Fibroblast of skin of right quadriceps (primary cell): Measurements from ENCODE around the gene VPS13D.
A peak's percentile ranks its signal among the peaks of the same experiment; 100 is the strongest.
"Not testable (repeated sequence)": the region's sequence is repeated elsewhere in the genome, so short reads cannot be mapped to it uniquely, and the experiment has no call there.

ENCODE experiments used
- DNase-seq: peaks from one replicate; pipeline ENCODE4 v3.0.0-alpha.2; 2013

The VPS13D gene

GRCh38 chr1:12197483-12197880 is 32.3 kb upstream of the VPS13D start:
- DNase-seq = no peak

GRCh38 chr1:12200208-12200607 is 29.6 kb upstream of the VPS13D start:
- DNase-seq = no peak

DNA sequence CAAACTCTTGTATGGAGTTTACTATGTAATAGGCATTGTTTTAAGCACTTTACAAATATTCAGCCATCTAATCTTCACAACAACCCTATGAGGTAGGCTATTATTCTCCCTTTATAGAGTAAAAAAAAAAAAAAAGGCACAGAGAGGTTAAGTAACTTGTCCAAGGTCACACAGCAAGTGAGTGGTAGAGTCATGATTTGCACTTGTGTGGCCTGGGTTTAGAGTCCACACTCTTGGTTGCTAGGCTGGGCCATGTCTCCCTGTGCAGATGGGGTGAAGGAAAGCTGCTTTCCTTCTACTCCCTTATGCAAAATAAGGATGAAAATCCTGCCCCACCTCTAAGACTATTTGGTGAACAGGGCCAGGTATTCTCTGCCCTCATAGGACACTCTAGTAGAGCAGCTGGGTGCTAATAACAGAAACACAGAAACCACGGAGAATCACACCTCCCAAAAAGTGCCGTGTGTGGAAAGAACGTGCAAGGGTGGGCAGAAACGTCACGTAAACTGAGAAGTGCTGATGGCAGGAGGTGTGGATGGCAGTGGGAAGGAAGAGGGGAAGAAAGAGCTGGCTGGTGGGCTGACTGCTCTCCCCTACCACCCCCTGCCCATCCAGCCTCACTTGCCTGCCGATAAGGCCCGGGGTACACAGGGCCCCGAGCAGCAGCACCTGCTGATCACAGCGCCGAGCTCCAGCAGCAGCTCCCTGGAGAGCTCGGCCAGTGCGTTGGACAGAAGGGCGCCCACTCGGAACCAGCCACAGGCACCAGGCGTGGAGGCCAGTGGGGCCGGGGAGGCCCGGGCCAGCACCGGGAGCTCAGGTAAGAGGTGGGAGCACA is 28.3 kb upstream of the VPS13D start:
- DNase-seq = no peak

DNA sequence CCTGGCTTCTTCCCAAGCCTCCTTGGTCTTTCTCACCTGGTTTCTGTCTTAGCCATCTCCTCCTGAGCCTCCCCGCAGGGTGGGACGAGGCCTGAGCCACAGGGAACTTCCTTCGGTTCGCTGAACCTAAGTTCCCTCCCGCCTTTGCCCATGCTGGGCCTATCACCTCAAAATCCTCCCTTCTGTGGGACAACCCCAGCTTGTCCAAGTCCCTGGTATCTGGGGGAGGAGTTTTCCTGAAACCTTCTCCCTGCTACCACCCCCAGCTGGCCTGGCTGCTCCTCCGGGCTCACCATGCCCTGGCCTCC is 27.7 kb upstream of the VPS13D start:
- no peak for DNase-seq

DNA sequence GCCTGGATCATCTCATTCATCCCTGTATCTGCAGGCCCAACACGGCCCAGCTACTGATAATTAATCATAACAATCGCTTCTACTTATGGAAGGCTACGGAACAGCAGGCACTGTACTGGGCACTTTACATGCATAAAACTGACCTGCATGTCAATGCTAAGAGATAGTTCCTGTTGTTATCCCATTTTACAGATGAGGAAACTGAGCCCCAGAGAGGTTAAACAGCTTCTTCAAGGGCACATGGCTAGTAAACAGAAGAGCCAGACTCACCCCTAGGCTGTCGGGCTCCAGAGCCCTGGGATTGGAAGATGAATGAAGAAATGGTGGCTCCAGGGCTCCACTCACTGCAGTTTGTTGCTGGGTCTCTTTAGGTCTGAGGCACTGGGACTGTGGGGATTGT is 27.3 kb upstream of the VPS13D start:
- no peak for DNase-seq

- no peak for DNase-seq
Measured at GRCh38 chr1:12203216-12204007, 26.4 kb upstream of the VPS13D start.

DNA sequence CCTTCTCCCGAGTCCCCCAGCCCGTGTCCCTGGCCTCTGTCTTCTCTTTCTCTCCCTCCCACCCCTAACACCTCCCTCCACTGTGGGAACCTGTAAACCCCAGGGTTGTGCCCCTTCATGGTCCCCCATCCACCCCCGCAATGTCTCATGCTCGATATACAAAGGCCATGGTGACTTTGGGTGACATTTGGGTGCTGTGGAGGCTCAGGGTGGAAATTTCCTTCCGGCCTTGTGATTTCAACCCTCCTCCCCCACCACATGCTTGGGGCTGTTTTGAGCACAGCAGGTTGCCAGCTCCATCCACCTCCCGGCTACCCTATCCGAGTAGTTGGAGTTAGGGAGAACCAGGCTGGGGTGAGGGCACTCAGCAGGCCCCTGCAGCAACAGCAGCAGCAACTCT is 25.7 kb upstream of the VPS13D start:
- no peak for DNase-seq

- no peak for DNase-seq
Measured at GRCh38 chr1:12204754-12205658, 24.8 kb upstream of the VPS13D start.

DNA sequence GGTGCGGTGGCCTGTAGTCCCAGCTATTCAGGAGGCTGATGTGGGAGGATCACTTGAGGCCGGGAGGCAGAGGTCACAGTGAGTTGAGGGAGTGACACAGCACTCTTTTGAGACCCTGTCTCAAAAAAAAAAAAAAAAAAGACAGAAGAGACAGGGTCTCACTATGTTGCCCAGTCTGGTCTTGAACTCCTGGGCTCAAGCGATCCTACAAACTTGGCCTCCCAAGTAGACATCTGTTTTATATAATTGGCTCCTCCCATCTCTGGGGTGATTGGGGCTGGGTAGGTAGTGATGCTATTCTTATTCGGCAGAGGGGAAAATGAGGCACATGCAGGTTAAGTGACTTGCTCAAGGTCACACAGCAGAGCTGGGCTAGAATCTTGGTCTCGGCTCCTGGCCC is 23.6 kb upstream of the VPS13D start:
- no peak for DNase-seq

DNA sequence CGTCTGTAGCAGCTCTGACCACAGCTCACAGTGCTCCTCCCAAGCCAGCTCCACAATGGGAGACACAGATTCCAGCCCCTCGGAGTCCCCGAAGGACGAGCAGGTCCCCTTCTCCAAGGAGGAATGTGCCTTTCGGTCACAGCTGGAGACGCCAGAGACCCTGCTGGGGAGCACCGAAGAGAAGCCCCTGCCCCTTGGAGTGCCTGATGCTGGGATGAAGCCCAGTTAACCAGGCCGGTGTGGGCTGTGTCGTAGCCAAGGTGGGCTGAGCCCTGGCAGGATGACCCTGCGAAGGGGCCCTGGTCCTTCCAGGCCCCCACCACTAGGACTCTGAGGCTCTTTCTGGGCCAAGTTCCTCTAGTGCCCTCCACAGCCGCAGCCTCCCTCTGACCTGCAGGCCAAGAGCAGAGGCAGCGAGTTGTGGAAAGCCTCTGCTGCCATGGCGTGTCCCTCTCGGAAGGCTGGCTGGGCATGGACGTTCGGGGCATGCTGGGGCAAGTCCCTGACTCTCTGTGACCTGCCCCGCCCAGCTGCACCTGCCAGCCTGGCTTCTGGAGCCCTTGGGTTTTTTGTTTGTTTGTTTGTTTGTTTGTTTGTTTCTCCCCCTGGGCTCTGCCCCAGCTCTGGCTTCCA is 22.9 kb upstream of the VPS13D start:
- DNase-seq = no peak

DNA sequence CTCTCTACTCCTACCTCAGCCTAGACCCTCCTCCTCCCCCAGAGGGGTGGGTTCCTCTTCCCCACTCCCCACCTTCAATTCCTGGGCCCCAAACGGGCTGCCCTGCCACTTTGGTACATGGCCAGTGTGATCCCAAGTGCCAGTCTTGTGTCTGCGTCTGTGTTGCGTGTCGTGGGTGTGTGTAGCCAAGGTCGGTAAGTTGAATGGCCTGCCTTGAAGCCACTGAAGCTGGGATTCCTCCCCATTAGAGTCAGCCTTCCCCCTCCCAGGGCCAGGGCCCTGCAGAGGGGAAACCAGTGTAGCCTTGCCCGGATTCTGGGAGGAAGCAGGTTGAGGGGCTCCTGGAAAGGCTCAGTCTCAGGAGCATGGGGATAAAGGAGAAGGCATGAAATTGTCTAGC is 21.6 kb upstream of the VPS13D start:
- DNase-seq = no peak

- DNase-seq = peak; percentile 66
Measured at GRCh38 chr1:12208764-12209494, 20.9 kb upstream of the VPS13D start.

DNA sequence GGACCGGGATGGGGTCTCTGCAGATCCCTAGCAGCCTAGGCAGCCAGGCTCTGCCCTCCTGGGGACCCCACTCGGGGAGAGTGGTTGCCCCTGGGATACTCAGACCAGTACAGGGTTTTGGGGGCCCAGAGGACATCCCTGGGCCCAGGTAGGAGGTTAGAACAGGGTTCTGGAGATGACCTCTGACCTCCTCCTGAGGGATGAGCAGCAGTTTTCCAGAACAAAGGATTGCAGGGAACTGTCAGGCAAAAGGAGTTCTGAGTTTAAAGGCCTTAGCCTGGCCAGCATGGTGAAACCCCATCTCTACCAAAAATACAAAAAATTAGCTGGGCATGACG is 20.4 kb upstream of the VPS13D start:
- DNase-seq = no peak

DNA sequence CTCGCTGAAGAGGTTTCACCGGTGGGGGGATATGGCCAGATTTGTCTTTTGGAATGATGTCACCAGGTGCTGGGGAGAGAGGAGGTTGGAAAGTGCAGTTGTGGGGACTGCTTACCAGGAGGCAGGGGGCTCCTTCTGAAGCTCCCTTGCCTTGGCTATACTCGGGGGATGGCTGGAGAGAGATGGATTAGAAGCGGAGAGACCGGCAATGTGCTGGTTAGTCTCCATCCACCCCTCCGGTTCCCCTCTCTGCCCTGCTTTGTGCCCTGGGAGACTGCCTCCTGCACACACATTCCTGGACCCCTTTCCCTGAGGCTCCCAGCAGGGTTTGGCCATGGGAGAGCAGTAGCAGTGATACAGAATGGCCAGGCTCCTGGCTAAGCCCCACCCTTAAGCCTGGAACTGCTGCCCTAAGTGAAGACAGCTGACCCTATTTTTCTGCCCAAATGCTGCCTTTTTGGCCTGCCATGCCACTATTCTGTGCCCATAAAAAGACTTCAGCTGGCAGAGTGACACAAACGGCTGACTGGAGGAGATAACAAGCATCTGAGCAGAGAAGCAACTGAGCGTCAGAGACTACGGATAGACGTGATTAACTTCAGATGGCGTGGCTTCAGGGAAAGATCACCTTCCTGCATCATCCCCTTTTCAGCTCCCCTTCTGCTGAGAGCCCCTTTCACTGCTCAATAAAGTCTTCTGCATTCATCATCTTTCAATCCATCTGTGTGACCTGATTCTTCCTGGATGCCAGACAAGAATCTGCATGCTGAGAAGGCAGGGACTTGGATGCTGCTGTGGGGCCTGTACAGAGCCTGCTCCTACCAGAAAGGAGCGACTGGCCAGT is 14.5 kb upstream of the VPS13D start:
- no peak for DNase-seq

DNA sequence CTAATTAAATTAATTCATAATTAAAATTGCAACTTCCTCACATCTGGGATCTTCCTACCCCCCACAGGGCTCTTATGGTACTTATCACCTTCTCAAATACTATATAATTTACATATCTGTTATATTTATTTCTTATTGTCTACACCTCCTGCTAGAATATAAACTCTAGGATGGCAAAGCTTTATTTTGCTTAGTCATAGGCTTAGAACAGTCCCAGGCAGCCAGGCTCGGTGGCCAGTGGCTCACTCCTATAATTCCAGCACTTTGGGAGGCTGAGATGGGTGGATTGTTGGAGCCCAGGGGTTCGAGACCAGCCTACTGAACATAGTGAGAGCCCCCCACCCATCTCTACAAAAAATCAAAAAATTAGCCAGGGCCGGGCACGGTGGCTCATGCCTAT is 10.0 kb upstream of the VPS13D start:
- DNase-seq = no peak

- DNase-seq = no peak
Measured at GRCh38 chr1:12220890-12221289, 8.9 kb upstream of the VPS13D start.

GRCh38 chr1:12222700-12223099 is 7.1 kb upstream of the VPS13D start:
- not testable (repeated sequence) for DNase-seq

- not testable (repeated sequence) for DNase-seq
Measured at GRCh38 chr1:12224092-12224491, 5.7 kb upstream of the VPS13D start.

- no peak for DNase-seq
Measured at GRCh38 chr1:12228979-12229378, 851 bp upstream of the VPS13D start.

DNA sequence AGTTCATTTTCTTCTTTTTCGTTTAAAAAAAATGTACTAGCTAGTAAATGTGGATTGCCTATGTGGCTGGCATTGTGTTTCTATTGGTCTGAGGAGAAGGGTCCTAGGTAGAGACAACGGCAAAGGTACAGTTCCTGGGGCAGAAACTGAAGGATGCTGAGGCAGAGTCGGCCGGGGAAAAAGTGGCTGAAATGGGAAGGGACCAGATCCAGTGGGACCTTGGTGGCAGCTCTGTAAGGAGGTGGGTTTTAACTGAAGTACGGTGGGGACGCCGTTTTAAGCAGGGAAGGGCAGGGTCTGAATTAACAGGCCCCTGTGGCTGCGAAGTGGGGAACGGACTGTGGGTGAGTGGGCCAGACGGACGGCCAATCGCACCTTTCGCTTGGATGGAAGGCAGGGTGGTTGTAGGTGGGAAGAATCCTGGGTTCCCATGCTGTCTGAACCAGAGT is 420 bp upstream of the VPS13D start:
- DNase-seq = no peak

DNA sequence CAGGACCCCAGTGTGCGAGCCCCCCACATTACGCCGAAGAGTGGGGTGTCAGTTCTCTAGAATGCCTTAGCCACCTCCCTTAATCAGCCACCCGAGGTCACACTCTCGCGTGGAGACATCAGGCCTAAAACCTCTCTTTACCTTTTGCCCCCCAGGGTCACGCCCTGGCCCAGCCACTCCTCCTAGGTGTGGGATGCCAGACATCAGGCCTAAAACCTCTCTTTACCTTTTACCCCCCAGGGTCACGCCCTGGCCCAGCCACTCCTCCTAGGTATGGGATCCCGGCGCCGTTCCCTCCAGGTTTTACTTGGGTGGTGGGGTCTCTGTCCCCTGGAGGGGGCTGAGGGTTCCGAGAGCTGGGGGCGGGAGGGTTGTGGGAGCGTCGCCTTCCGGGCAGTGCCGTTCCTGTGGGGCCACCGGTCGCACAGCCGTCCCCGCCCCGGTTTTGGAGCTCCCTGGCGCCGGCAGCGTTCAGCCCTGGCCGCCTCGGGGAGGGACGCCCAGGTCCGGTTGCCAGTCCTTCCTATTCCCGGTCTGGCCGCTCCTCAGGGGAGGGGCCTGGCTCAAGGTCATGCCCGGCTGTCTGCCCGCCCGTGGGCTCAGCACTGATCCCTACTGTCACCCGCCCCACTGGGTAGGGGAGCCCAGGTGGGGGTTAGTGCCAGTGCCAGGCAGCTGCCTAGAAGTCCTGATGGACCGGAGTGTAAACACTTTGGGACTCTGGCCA is 882 bp downstream of the VPS13D start:
- DNase-seq = no peak
